Colon (tissue), 2 donors: ENCODE data around the gene PCDHGA5.
"Not testable (repeated sequence)": the region's sequence is repeated elsewhere in the genome, so short reads cannot be mapped to it uniquely, and the experiment has no call there.

Source experiments
- FAIRE-seq: peaks from 2 replicates; lab custom pipeline; 2012; peaks lifted over from hg19 to GRCh38; lab: Jason Lieb, UNC
- donor health status: control.
- donor health status: control.

PCDHGA5 gene

DNA sequence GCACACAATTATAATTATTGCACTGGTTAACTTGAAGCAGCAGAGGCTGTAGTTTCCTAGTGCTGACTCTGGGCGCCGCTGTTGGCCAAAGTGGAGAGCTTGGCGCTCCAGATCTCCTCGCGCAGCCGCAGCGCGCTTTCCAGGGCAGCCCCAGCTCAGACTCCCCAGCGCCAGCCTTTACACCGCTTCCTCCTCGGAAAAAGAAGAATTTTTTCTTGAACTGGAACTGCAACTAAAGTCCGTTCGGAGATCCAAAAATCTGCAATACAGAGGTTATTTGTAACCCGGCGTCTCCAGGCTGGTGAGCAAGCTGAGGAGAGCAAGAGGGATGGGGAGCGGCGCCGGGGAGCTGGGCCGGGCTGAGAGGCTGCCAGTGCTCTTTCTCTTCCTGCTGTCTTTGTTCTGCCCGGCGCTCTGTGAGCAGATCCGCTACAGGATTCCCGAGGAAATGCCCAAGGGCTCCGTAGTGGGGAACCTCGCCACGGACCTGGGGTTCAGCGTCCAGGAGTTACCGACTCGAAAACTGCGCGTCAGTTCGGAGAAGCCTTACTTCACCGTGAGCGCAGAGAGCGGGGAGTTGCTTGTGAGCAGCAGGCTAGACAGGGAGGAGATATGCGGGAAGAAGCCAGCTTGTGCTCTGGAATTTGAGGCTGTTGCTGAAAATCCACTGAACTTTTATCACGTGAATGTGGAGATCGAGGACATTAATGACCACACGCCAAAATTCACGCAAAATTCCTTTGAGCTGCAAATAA is 23.8 kb downstream of the PCDHGA5 start, which contains the start of gene PCDHGB4:
TSS of gene PCDHGB4 (plus strand) at position 142 of the 755 bp plus-strand sequence. CDS start at position 329, 187 bp downstream.
- not testable (repeated sequence) for FAIRE-seq

DNA sequence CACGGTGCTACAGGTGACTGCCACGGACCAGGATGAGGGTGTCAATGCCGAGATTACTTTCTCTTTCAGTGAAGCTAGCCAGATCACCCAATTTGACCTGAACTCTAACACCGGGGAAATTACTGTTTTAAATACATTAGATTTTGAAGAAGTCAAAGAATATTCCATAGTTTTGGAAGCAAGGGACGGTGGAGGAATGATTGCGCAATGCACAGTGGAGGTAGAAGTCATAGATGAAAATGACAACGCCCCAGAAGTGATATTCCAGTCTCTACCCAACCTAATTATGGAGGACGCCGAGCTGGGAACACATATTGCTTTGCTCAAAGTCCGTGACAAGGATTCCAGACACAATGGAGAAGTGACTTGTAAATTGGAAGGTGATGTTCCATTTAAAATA is 24.7 kb downstream of the PCDHGA5 start:
- no peak for FAIRE-seq

DNA sequence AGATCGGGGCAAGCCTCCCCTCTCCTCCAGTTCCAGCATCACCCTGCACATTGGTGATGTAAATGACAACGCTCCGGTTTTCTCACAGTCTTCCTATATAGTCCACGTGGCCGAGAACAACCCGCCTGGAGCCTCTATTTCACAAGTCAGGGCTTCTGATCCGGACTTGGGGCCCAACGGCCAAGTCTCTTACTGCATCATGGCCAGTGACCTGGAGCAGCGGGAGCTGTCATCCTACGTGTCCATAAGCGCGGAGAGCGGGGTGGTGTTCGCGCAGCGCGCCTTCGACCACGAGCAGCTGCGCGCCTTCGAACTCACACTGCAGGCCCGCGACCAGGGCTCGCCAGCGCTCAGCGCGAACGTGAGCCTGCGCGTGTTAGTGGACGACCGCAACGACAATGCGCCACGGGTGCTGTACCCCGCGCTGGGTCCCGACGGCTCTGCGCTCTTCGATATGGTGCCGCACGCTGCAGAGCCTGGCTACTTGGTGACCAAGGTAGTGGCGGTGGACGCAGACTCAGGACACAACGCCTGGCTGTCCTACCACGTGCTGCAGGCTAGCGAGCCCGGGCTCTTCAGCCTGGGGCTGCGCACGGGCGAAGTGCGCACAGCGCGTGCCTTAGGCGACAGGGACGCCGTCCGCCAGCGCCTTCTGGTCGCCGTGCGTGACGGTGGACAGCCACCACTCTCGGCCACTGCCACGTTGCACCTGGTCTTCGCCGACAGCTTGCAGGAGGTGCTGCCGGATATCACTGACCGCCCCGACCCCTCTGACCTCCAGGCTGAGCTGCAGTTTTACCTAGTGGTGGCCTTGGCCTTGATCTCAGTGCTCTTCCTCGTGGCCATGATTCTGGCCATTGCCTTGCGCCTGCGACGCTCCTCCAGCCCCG is 25.4 kb downstream of the PCDHGA5 start:
- no peak for FAIRE-seq

DNA sequence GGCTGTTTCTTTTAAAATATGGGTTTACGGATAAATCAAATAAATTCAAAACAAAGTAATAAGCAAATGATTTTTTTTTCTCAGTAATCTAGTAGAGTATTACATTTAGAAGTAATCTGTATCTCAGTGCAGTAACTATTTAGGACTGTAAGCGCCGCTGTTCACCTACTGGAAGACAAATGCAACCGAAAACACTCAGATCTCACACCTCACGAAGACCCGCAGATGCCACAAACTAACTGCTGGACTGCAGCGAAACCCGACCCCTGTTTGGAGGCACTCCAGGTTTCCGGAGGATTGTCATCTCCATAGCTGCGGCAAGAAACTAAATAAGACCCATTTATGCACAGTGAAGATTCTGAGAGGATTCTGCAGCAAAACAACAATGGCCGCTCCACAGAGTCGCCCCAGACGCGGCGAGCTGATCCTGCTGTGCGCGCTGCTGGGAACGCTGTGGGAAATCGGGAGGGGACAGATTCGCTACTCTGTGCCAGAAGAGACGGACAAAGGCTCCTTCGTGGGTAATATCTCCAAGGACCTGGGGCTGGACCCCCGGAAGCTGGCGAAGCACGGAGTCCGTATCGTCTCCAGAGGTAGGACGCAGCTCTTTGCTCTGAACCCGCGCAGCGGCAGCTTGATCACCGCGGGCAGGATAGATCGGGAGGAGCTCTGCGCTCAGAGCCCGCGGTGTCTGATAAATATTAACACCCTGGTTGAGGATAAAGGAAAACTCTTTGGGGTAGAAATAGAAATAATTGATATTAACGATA is 28.7 kb downstream of the PCDHGA5 start, which contains the start of gene PCDHGA8:
TSS of gene PCDHGA8 (plus strand) at position 205 of the 770 bp plus-strand sequence. CDS start at position 386, 181 bp downstream.
- no peak for FAIRE-seq

DNA sequence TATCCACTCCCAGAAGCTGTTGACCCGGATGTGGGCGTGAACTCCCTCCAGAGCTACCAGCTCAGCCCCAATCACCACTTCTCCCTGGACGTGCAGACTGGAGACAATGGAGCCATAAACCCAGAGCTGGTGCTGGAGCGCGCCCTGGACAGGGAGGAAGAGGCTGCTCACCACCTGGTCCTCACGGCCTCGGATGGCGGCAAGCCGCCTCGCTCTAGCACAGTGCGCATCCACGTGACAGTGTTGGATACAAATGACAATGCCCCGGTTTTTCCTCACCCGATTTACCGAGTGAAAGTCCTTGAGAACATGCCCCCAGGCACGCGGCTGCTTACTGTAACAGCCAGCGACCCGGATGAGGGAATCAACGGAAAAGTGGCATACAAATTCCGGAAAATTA is 29.3 kb downstream of the PCDHGA5 start:
- no peak for FAIRE-seq

DNA sequence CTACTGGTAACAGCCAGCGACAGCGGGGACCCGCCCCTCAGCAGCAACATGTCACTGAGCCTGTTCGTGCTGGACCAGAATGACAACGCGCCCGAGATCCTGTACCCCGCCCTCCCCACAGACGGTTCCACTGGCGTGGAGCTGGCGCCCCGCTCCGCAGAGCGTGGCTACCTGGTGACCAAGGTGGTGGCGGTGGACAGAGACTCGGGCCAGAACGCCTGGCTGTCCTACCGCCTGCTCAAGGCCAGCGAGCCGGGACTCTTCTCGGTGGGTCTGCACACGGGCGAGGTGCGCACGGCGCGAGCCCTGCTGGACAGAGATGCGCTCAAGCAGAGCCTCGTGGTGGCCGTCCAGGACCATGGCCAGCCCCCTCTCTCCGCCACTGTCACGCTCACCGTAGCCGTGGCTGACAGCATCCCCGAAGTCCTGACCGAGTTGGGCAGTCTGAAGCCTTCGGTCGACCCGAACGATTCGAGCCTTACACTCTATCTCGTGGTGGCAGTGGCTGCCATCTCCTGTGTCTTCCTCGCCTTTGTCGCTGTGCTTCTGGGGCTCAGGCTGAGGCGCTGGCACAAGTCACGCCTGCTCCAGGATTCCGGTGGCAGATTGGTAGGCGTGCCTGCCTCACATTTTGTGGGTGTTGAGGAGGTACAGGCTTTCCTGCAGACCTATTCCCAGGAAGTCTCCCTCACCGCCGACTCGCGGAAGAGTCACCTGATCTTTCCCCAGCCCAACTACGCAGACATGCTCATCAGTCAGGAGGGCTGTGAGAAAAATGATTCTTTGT is 30.6 kb downstream of the PCDHGA5 start:
- FAIRE-seq, result not testable (repeated sequence)

DNA sequence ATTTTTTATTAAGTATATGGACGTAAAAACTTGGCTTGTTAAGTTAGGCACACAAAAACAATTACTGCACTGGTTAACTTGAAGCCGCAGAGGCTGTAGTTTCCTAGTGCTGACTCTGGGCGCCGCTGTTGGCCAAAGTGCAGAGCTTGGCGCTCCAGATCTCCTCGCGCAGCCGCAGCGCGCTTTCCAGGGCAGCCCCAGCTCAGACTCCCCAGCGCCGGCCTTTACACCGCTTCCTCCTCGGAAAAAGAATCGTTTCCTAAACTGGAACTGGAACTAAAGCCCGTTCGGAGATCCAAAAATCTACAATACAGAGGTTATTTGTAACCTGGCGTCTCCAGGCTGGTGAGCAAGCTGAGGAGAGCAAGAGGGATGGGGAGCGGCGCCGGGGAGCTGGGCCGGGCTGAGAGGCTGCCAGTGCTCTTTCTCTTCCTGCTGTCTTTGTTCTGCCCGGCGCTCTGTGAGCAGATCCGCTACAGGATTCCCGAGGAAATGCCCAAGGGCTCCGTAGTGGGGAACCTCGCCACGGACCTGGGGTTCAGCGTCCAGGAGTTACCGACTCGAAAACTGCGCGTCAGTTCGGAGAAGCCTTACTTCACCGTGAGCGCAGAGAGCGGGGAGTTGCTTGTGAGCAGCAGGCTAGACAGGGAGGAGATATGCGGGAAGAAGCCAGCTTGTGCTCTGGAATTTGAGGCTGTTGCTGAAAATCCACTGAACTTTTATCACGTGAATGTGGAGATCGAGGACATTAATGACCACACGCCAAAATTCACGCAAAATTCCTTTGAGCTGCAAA is 34.0 kb downstream of the PCDHGA5 start, which contains the start of gene PCDHGB5:
TSS of gene PCDHGB5 (plus strand) at position 192 of the 796 bp plus-strand sequence. CDS start at position 373, 181 bp downstream.
- FAIRE-seq, result not testable (repeated sequence)

DNA sequence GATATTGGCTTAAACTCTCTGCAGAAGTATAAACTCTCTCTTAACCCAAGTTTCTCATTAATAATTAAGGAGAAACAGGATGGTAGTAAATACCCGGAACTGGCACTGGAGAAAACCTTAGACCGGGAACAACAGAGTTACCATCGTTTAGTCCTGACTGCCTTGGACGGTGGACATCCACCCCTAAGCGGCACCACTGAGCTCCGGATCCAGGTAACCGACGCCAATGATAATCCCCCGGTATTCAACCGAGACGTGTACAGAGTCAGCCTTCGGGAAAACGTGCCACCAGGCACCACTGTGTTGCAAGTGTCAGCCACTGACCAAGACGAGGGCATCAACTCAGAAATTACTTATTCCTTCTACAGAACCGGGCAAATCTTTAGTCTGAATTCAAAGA is 34.6 kb downstream of the PCDHGA5 start:
- FAIRE-seq, result no peak

DNA sequence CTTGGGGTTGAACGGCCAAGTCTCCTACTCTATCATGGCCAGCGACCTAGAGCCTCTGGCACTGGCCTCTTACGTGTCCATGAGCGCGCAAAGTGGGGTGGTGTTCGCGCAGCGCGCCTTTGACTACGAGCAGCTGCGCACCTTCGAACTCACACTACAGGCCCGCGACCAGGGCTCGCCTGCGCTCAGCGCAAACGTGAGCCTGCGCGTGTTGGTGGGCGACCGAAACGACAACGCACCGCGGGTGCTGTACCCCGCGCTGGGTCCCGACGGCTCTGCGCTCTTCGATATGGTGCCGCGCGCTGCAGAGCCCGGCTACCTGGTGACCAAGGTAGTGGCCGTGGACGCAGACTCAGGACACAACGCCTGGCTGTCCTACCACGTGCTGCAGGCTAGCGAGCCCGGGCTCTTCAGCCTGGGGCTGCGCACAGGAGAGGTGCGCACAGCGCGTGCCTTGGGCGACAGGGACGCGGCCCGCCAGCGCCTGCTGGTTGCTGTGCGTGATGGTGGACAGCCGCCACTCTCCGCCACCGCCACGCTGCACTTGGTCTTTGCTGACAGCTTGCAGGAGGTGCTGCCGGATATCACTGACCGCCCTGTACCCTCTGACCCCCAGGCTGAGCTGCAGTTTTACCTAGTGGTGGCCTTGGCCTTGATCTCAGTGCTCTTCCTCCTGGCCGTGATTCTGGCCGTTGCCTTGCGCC is 35.7 kb downstream of the PCDHGA5 start:
- FAIRE-seq, result no peak

DNA sequence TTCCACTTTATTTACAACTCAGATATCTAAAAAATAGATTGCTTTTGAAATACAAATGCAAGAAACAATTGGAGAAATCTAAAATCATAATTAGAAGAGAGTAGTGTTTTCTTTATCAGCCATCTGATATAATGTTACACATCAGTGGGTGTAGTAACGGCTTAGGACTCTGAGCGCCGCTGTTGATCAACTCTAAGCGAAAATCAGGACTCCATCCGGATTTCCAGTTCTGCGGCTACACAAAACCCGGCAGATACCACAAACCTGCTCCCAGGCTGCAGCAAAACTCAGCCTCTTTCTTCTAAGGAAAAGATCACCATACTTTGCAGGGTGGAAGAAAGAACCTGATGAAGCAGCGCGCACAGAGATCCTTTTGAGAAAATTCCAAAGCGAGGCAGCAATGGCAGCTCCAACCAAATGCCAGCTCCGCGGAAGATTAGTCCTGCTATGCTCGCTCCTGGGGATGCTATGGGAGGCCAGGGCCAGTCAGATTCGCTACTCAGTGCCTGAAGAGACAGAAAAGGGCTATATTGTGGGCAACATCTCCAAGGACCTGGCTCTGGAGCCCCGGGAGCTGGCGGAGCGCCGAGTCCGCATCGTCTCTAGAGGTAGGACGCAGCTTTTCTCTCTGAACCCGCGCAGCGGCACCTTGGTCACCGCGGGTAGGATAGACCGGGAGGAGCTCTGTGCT is 38.7 kb downstream of the PCDHGA5 start, which contains the start of gene PCDHGA9:
TSS of gene PCDHGA9 (plus strand) at position 226 of the 691 bp plus-strand sequence. CDS start at position 401, 175 bp downstream.
- FAIRE-seq, result no peak

DNA sequence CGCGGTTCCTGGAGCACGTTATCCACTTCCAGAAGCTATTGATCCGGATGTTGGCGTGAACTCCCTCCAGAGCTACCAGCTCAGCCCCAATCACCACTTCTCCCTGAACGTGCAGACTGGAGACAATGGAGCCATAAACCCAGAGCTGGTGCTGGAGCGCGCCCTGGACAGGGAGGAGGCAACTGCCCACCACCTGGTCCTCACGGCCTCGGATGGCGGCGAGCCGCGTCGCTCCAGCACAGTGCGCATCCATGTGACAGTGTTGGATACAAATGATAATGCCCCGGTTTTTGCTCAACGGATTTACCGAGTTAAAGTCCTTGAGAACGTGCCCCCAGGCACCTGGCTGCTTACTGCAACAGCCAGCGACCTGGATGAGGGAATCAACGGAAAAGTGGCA is 39.4 kb downstream of the PCDHGA5 start:
- no peak for FAIRE-seq

DNA sequence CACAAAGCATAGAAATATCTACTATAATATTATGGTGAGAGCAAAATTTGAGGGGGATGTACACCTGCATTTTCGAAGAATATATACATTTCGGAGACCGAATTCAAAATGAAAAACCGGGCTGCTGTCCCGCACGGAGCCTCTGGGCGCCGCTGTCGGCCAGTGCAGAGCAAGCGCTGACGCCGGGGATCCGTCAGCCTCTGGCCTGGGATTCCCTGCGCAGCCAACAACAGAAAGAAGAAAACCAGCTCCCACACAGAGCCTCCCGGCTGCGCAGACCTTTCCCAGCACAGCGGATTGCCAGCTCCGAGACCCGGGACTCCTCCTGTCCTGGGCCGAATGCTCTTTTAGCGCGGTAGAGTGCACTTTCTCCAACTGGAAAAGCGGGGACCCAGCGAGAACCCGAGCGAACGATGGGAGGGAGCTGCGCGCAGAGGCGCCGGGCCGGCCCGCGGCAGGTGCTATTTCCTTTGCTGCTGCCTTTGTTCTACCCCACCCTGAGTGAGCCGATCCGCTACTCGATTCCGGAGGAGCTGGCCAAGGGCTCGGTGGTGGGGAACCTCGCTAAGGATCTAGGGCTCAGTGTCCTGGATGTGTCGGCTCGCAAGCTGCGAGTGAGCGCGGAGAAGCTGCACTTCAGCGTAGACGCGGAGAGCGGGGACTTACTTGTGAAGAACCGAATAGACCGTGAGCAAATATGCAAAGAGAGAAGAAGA is 44.0 kb downstream of the PCDHGA5 start, which contains the start of gene PCDHGB6:
TSS of gene PCDHGB6 (plus strand) at position 232 of the 716 bp plus-strand sequence. CDS start at position 414, 182 bp downstream.
- FAIRE-seq, result not testable (repeated sequence)

DNA sequence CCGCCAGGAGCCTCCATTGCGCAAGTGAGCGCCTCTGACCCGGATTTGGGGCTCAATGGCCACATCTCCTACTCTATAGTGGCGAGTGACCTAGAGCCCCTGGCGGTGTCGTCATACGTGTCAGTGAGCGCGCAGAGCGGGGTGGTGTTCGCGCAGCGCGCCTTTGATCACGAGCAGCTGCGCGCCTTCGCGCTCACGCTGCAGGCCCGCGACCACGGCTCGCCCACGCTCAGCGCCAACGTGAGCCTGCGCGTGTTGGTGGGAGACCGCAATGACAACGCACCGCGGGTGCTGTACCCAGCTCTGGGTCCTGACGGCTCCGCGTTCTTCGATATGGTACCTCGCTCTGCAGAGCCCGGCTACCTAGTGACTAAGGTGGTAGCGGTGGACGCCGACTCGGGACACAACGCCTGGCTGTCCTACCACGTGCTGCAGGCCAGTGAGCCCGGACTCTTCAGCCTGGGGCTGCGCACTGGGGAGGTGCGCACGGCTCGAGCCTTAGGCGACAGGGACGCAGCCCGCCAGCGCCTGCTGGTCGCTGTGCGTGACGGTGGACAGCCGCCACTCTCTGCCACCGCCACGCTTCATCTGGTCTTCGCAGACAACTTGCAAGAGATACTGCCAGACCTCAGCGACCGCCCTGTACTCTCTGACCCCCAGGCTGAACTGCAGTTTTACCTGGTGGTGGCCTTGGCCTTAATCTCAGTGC is 45.8 kb downstream of the PCDHGA5 start:
- FAIRE-seq, result no peak

DNA sequence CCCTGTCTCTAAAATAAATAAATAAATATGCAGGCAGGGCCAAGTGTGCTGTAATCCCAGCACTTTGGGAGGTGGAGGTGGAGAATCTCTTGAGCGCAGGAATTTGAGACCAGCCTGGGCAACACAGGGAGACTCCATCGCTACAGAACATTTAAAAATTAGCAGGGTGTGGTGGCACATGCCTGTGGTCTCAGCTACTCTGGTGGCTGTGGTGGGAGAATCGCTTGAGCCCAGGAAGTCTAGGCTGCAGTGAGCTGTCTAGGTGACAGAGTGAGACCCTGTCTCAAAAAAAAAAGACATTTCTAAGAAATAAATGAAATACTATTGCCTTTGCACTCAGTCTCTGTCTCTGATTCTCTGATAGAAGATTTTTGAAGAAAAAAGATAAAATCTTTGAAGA is 47.6 kb downstream of the PCDHGA5 start:
- FAIRE-seq, result no peak

DNA sequence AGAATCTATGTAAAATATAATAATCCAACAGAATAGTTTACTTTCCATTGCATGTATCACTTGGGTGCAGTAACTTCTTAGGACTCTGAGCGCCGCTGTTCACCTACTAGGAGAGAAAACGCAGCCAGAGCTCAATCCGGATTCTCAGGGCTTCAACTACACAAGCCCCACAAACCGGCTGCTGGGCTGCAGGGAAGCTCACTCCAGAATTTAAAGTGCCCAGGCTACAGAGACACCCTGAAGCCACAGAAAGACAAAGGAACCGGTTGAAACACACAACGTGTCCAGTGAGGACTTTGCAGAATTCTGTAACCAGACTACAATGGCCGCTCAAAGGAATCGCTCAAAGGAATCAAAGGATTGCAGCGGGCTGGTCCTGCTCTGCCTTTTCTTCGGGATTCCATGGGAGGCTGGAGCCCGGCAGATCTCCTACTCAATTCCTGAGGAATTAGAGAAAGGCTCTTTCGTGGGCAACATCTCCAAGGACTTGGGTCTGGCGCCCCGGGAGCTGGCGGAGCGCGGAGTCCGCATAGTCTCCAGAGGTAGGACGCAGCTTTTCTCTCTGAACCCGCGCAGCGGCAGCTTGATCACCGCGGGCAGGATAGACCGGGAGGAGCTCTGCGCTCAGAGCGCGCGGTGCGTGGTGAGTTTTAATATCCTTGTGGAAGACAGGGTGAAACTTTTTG is 49.0 kb downstream of the PCDHGA5 start, which contains the start of gene PCDHGA10:
TSS of gene PCDHGA10 (plus strand) at position 134 of the 686 bp plus-strand sequence. CDS start at position 323, 189 bp downstream.
- FAIRE-seq, result no peak

DNA sequence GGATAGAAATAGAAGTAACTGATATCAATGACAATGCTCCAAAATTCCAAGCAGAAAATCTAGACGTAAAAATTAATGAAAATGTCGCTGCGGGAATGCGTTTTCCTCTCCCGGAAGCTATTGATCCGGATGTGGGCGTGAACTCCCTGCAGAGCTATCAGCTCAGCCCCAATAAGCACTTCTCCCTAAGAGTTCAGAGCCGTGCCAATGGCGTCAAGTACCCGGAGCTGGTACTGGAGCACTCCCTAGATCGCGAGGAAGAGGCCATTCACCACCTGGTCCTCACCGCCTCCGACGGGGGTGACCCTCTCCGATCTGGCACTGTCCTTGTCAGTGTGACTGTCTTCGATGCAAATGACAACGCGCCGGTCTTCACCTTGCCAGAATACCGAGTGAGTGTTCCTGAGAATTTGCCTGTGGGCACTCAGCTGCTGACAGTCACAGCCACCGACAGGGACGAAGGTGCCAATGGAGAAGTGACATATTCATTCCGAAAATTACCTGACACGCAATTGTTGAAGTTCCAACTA is 49.6 kb downstream of the PCDHGA5 start:
- FAIRE-seq, result no peak
